ENCODE measurements around the gene FBXL2. TPM values are rescaled to one million over a fixed set of nuclear protein-coding genes. Genes with fewer than 3 reads are reported as not detected.

Gene FBXL2
- total RNA-seq, 1 experiment from 2014 or later, result 7.2 TPM

- TF ChIP-seq EZH2 (IDR thresholded peaks at IDR 0.05; ENCODE audit: low read length, unreplicated experiment), result no peak
- TF ChIP-seq EZH2phosphoT487 (IDR thresholded peaks at IDR 0.05; ENCODE audit: borderline replicate concordance, low read length), result no peak
- TF ChIP-seq CTCF (conservative IDR thresholded peaks at IDR 0.05; ENCODE audit: low read depth, low read length), result no peak
- H3K27me3 ChIP-seq (ENCODE audit: low read length), result no peaks in the 10 kb centered on the region; the same call in 1 of the 2 replicates
- H2AFZ ChIP-seq (ENCODE audit: low read length), result no peak overlapping the region
- CTCF ChIA-PET, result no interaction called here
- ATAC-seq (no peak), DNase-seq (no peak)
- H3K79me2 ChIP-seq (ENCODE audit: low read length), result no peaks in the 10 kb centered on the region
- H3K4me2 ChIP-seq (ENCODE audit: low read length), result no peak overlapping the region
- no peaks in the 10 kb centered on the region for H3K9me3 ChIP-seq (ENCODE audit: low read length)
- no TSS peak for BruUV-seq (replicated peaks)
- intact Hi-C loops (cut with micrococcal nuclease), result no loop called here
- no peaks in the 10 kb centered on the region for H3F3A ChIP-seq (ENCODE audit: low read length, unreplicated experiment)
- no peak overlapping the region for H3K9ac ChIP-seq (ENCODE audit: low read length)
- POLR2A ChIA-PET (ENCODE audit: unreplicated experiment), result no interaction called here
- H3K4me1 ChIP-seq (ENCODE audit: insufficient read depth, low read length), result no peaks in the 10 kb centered on the region
- no peaks in the 10 kb centered on the region for H4K20me1 ChIP-seq (ENCODE audit: low read length)
- H3K4me3 ChIP-seq (ENCODE audit: low read length), result no peak overlapping the region
- H3K27ac ChIP-seq (ENCODE audit: low read length), result no peak overlapping the region
- H3K36me3 ChIP-seq (ENCODE audit: low read depth, low read length), result no peaks in the 10 kb centered on the region
- H3K9me2 ChIP-seq (replicated peaks; ENCODE audit: low read length), result no peaks in the 10 kb centered on the region
These were observed 30.5 kb upstream of the FBXL2 start for GRCh38 chr3:33246786-33247185.

DNA sequence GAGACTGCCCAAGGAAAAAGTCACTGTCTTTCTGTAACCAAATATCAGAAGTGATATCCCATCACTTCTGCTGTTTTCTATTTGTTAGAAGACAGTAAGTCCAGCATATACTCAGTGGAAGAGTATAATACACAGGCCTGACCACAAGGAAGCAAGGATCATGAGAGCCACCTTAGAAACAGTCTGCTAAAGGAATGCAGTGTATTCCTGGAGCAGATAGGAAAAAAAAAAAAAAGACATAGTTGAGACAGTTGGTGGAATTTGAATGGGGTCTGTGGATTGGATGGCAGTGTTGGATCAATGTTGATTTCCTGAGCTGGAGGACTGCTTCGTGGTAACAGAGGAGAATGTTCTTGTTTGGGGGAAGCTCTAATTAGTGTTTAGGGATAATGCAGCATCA, 26.5 kb upstream of the FBXL2 start:
- Histone ChIP-seq H3K9me3 (ENCODE audit: low read length) (no peaks in the 10 kb centered on the region), H3K36me3 (ENCODE audit: low read depth, low read length) (no peaks in the 10 kb centered on the region), H3K9ac (ENCODE audit: low read length) (no peak overlapping the region), H3K4me2 (ENCODE audit: low read length) (no peak overlapping the region), H2AFZ (ENCODE audit: low read length) (no peak overlapping the region), H3K79me2 (ENCODE audit: low read length) (no peaks in the 10 kb centered on the region), H4K20me1 (ENCODE audit: low read length) (no peaks in the 10 kb centered on the region), H3K27me3 (ENCODE audit: low read length) (no peaks in the 10 kb centered on the region), H3K9me2 (replicated peaks; ENCODE audit: low read length) (no peaks in the 10 kb centered on the region), H3K4me1 (ENCODE audit: insufficient read depth, low read length) (no peaks in the 10 kb centered on the region), H3K27ac (ENCODE audit: low read length) (no peak overlapping the region), H3K4me3 (ENCODE audit: low read length) (no peak overlapping the region), H3F3A (ENCODE audit: low read length, unreplicated experiment) (no peaks in the 10 kb centered on the region)
- CTCF ChIA-PET, result no interaction called here
- POLR2A ChIA-PET (ENCODE audit: unreplicated experiment), result no interaction called here
- TF ChIP-seq EZH2 (IDR thresholded peaks at IDR 0.05; ENCODE audit: low read length, unreplicated experiment) (no peak), EZH2phosphoT487 (IDR thresholded peaks at IDR 0.05; ENCODE audit: borderline replicate concordance, low read length) (no peak), CTCF (conservative IDR thresholded peaks at IDR 0.05; ENCODE audit: low read depth, low read length) (no peak)
- intact Hi-C loops (cut with micrococcal nuclease), result loop anchor here (5.0 to 10.0 kb wide), 2 partner anchors 103 to 534 kb away; no protein-coding TSS in a partner anchor
- no TSS peak for BruUV-seq (replicated peaks)
- DNase-seq (no peak), ATAC-seq (no peak)

GRCh38 chr3:33256249-33256648, 21.0 kb upstream of the FBXL2 start:
- no peaks in the 10 kb centered on the region for H3K36me3 ChIP-seq (ENCODE audit: low read depth, low read length)
- no peaks in the 10 kb centered on the region for H3K4me1 ChIP-seq (ENCODE audit: insufficient read depth, low read length)
- H3K4me2 ChIP-seq (ENCODE audit: low read length), result no peak overlapping the region
- DNase-seq, result no peak
- no peak for TF ChIP-seq EZH2phosphoT487 (IDR thresholded peaks at IDR 0.05; ENCODE audit: borderline replicate concordance, low read length)
- no peaks in the 10 kb centered on the region for H3F3A ChIP-seq (ENCODE audit: low read length, unreplicated experiment)
- H3K9me2 ChIP-seq (replicated peaks; ENCODE audit: low read length), result no peaks in the 10 kb centered on the region
- ChIA-PET CTCF (no interaction called here), POLR2A (ENCODE audit: unreplicated experiment) (no interaction called here)
- H3K27me3 ChIP-seq (ENCODE audit: low read length), result no peaks in the 10 kb centered on the region
- no peaks in the 10 kb centered on the region for H3K9me3 ChIP-seq (ENCODE audit: low read length)
- H3K27ac ChIP-seq (ENCODE audit: low read length), result no peak overlapping the region
- no peaks in the 10 kb centered on the region for H4K20me1 ChIP-seq (ENCODE audit: low read length)
- BruUV-seq (replicated peaks), result no TSS peak
- ATAC-seq, result no peak
- H2AFZ ChIP-seq (ENCODE audit: low read length), result no peak overlapping the region
- H3K4me3 ChIP-seq (ENCODE audit: low read length), result no peak overlapping the region
- no peaks in the 10 kb centered on the region for H3K79me2 ChIP-seq (ENCODE audit: low read length)
- no peak overlapping the region for H3K9ac ChIP-seq (ENCODE audit: low read length)
- intact Hi-C loops (cut with micrococcal nuclease), result loop anchor here (10.0 kb wide), 1 partner anchor 529 kb away; no protein-coding TSS in a partner anchor
